SK-N-SH (cell line): ENCODE data around the gene CHMP6. TPM values are rescaled to one million over a fixed set of nuclear protein-coding genes. Genes with fewer than 3 reads are reported as not detected.

Experiments used
- CTCF ChIA-PET: fragments of 300-600, 350-600 bp; formaldehyde crosslinking; extraction: SDS; loops from one replicate; lab custom pipeline; 2021; lab: Yijun Ruan, JAX
- POLR2A ChIA-PET: fragments of 350-600 bp; sonication (Branson Sonifier 250); formaldehyde crosslinking; extraction: SDS; loops from one replicate; lab custom pipeline; 2020; ENCODE audit warnings: antibody characterized with exemption, inconsistent platforms; lab: Yijun Ruan, JAX
- DNase-seq: peaks from one replicate; pipeline ENCODE4 v3.0.0; 2012
- H2AFZ ChIP-seq: fragments of 200-600 bp; sonication (generic); 2 replicates; pipeline ENCODE4 v1.8.1; 2016; ENCODE audit warnings: antibody characterized with exemption, mild to moderate bottlenecking, low read depth
- H3F3A ChIP-seq: fragments of 200-600 bp; sonication (generic); replicated peaks from 2 replicates; pipeline ENCODE3; 2016; ENCODE audit warnings: antibody characterized with exemption, mild to moderate bottlenecking; ENCODE audit not compliant: insufficient read depth
- H3K27ac ChIP-seq, 2 experiments: fragments of 200-500 bp in 1 of 2; fragments of 200-600 bp in 1 of 2; sonication (Bioruptor generic) in 1 of 2; sonication (generic), shearing (Covaris generic) in 1 of 2; 2 replicates each; pipeline versions ENCODE4 v1.5.1 to v1.6.1; 2014 to 2016; ENCODE audit warnings: low read depth in 2 of 2, inconsistent platforms in 1 of 2, low read length in 1 of 2, mild to moderate bottlenecking in 1 of 2, mixed read lengths in 1 of 2
- H3K27me3 ChIP-seq: fragments of 200-600 bp; sonication (generic), shearing (Covaris generic); 2 replicates; pipeline ENCODE4 v1.6.1; 2016; ENCODE audit warnings: mixed run types; ENCODE audit not compliant: insufficient read depth
- H3K36me3 ChIP-seq, 2 experiments: fragments of 200-500 bp in 1 of 2; fragments of 200-600 bp in 1 of 2; sonication (Bioruptor generic) in 1 of 2; sonication (generic) in 1 of 2; replicated peaks in 1 of 2; 2 replicates each; pipeline versions ENCODE3 to v1.5.1; 2014 to 2016; ENCODE audit warnings: low read length in 1 of 2, mild to moderate bottlenecking in 1 of 2; ENCODE audit not compliant: insufficient read depth in 2 of 2, control insufficient read depth in 1 of 2
- H3K4me1 ChIP-seq, 2 experiments: fragments of 200-500 bp in 1 of 2; fragments of 200-600 bp in 1 of 2; sonication (Bioruptor generic) in 1 of 2; sonication (generic), shearing (Covaris generic) in 1 of 2; 2 replicates each; pipeline versions ENCODE4 v1.5.1 to v1.6.1; 2014 to 2016; ENCODE audit warnings: low read depth in 1 of 2, low read length in 1 of 2, mixed run types in 1 of 2; ENCODE audit not compliant: insufficient read depth in 2 of 2, control insufficient read depth in 1 of 2
- H3K4me2 ChIP-seq: fragments of 200-600 bp; sonication (generic), shearing (Covaris generic); 2 replicates; pipeline ENCODE4 v1.6.1; 2017; ENCODE audit warnings: mixed run types
- H3K4me3 ChIP-seq, 2 experiments: fragments of 200-500 bp in 1 of 2; fragments of 200-600 bp in 1 of 2; sonication (Bioruptor generic) in 1 of 2; sonication (generic), shearing (Covaris generic) in 1 of 2; 2 replicates each; pipeline versions ENCODE4 v1.5.1 to v1.8.1; 2014 to 2016; ENCODE audit warnings: low read depth in 2 of 2, inconsistent platforms in 1 of 2, low read length in 1 of 2, mild to moderate bottlenecking in 1 of 2, mixed read lengths in 1 of 2, moderate library complexity in 1 of 2
- H3K79me2 ChIP-seq: fragments of 200-600 bp; sonication (generic); 2 replicates; pipeline ENCODE4 v1.8.1; 2017; ENCODE audit warnings: mild to moderate bottlenecking; ENCODE audit not compliant: insufficient read depth
- H3K9ac ChIP-seq: fragments of 200-600 bp; sonication (generic); 2 replicates; pipeline ENCODE4 v1.6.1; 2017; ENCODE audit warnings: mixed run types
- H3K9me2 ChIP-seq: fragments of 200-600 bp; sonication (generic); 2 replicates; pipeline ENCODE4 v1.6.1; 2017; ENCODE audit warnings: mixed run types
- H3K9me3 ChIP-seq: fragments of 200-600 bp; sonication (generic); 2 replicates; pipeline ENCODE4 v1.6.1; 2017; ENCODE audit warnings: mixed run types, mild to moderate bottlenecking, moderate library complexity
- H4K20me1 ChIP-seq: fragments of 200-600 bp; sonication (generic); 2 replicates; pipeline ENCODE4 v1.6.1; 2017; ENCODE audit warnings: mild to moderate bottlenecking, mixed run types; ENCODE audit not compliant: insufficient read depth
- CHD2 ChIP-seq: fragments of 150-350 bp; IDR thresholded peaks from 2 replicates; pipeline ENCODE4 v1.6.1; 2018; ENCODE audit warnings: low read length; ENCODE audit not compliant: partially characterized antibody
- CTCF ChIP-seq: fragments of 200-600 bp; sonication (generic); IDR thresholded peaks from 2 replicates; pipeline ENCODE4 v1.6.1; 2017; ENCODE audit warnings: antibody characterized with exemption, mild to moderate bottlenecking, moderate library complexity
- ELF1 ChIP-seq: IDR thresholded peaks from 2 replicates; pipeline ENCODE4 v1.4.0; 2012
- EZH2phosphoT487 ChIP-seq: fragments of 200-600 bp; sonication (generic); IDR thresholded peaks from 2 replicates; pipeline ENCODE4 v1.6.1; 2017; ENCODE audit warnings: low read depth, mixed run types, mild to moderate bottlenecking, antibody characterized with exemption, moderate library complexity, borderline replicate concordance
- FOSL2 ChIP-seq: IDR thresholded peaks from 2 replicates; pipeline ENCODE4 v1.4.0; 2012; ENCODE audit warnings: low read depth, mild to moderate bottlenecking, moderate library complexity, borderline replicate concordance
- FOXJ3 ChIP-seq: sonication (generic); formaldehyde crosslinking; IDR thresholded peaks from 2 replicates; pipeline ENCODE4 v1.5.1; 2020; ENCODE audit warnings: mild to moderate bottlenecking, missing genetic modification reagents
- GABPA ChIP-seq: IDR thresholded peaks from 2 replicates; pipeline ENCODE4 v1.4.0; 2012; ENCODE audit warnings: low read depth, mild to moderate bottlenecking
- GATA2 ChIP-seq: sonication (generic); formaldehyde crosslinking; IDR thresholded peaks from 2 replicates; pipeline ENCODE4 v1.5.0; 2020; ENCODE audit warnings: mild to moderate bottlenecking, missing genetic modification reagents
- IRF3 ChIP-seq: fragments of 150-350 bp; IDR thresholded peaks from 2 replicates; pipeline ENCODE4 v1.6.1; 2016; ENCODE audit warnings: mild to moderate bottlenecking, low read depth, low read length
- PBX3 ChIP-seq: IDR thresholded peaks from 2 replicates; pipeline ENCODE4; 2012
- RAD21 ChIP-seq: IDR thresholded peaks from 2 replicates; pipeline ENCODE4 v1.6.1; 2012; ENCODE audit warnings: mild to moderate bottlenecking, low read length
- TAF1 ChIP-seq: IDR thresholded peaks from 2 replicates; pipeline ENCODE4 v1.6.1; 2012; ENCODE audit warnings: low read depth, mild to moderate bottlenecking, low read length, moderate library complexity, borderline replicate concordance
- YY1 ChIP-seq: IDR thresholded peaks from 2 replicates; pipeline ENCODE4 v1.4.0; 2012; ENCODE audit warnings: low read depth, mild to moderate bottlenecking
- WGBS: methylation state at CpG from one replicate; pipeline ENCODE4 v1.1.6; 2017; ENCODE audit warnings: low lambda C conversion rate; 5-methylcytosine and 5-hydroxymethylcytosine counted together
- polyA plus RNA-seq, 3 experiments: library from polyadenylated mRNA; depleted of rRNA; stranded (reverse); fragments of >200 nt; gene quantifications; 2 replicates each; pipeline ENCODE4 v1.2.3, GENCODE V29; 2012

Gene CHMP6
- polyA plus RNA-seq, 1 of the 3 experiments (the other 2 are of a cell fraction) = 44.1 TPM

GRCh38 chr17:80998748-80999535 is 7.3 kb downstream of the CHMP6 start:
- H3K9me3 ChIP-seq = no peaks in the 10 kb centered on the region
- H3K9ac ChIP-seq = no peak overlapping the region
- WGBS = 96% methylated on average over 38 of the region's 39 CpGs
- H3F3A ChIP-seq = peaks cover 16% of the 10 kb centered on the region
- H3K27me3 ChIP-seq = peaks cover 15% of the 10 kb centered on the region
- DNase-seq = peak; percentile 36
- no peak overlapping the region for H3K27ac ChIP-seq
- no peaks in the 10 kb centered on the region for H3K9me2 ChIP-seq
- peaks cover 5% of the 10 kb centered on the region; the same call in 1 of the 2 replicates for H3K79me2 ChIP-seq
- no peak overlapping the region for H2AFZ ChIP-seq
- H3K4me3 ChIP-seq = no peak overlapping the region
- ChIA-PET POLR2A (no interaction called here), CTCF (interaction anchor here (0.7 to 1.9 kb wide), 6 partner anchors 8 to 1255 kb away, joined by 3 to 9 read pairs (median 6); no protein-coding TSS in a partner anchor)
- no peak overlapping the region for H3K4me2 ChIP-seq
- no peak for TF ChIP-seq IRF3
- peaks cover 15 to 49% of the 10 kb centered on the region in 2 experiments for H3K36me3 ChIP-seq
- H4K20me1 ChIP-seq = peaks cover 24% of the 10 kb centered on the region
- H3K4me1 ChIP-seq = peaks cover 5 to 14% of the 10 kb centered on the region in 2 experiments; a peak in 1 of 4 replicates

GRCh38 chr17:80999536-81000333 is 8.1 kb downstream of the CHMP6 start:
- Histone ChIP-seq H3K9ac (no peak overlapping the region), H3K4me2 (no peak overlapping the region), H3K9me3 (no peaks in the 10 kb centered on the region), H4K20me1 (peaks cover 24% of the 10 kb centered on the region), H3K36me3 (peaks cover 15 to 49% of the 10 kb centered on the region in 2 experiments), H3F3A (peaks cover 16% of the 10 kb centered on the region), H3K9me2 (no peaks in the 10 kb centered on the region), H3K4me1 (peaks cover 5 to 14% of the 10 kb centered on the region in 2 experiments; a peak in 1 of 4 replicates), H3K27me3 (peaks cover 22% of the 10 kb centered on the region), H2AFZ (no peak overlapping the region), H3K27ac (no peak overlapping the region), H3K79me2 (no peaks in the 10 kb centered on the region), H3K4me3 (no peak overlapping the region)
- DNase-seq = peak; percentile 41
- no peak for TF ChIP-seq YY1
- no peak for TF ChIP-seq IRF3
- TF ChIP-seq EZH2phosphoT487 = no peak
- TF ChIP-seq ELF1 = no peak
- no peak for TF ChIP-seq GABPA
- TF ChIP-seq FOXJ3 (CRISPR knock-in tag) = no peak
- TF ChIP-seq PBX3 = no peak
- no peak for TF ChIP-seq CHD2
- TF ChIP-seq GATA2 (CRISPR knock-in tag) = no peak
- TF ChIP-seq RAD21 = no peak
- no peak for TF ChIP-seq TAF1
- no peak for TF ChIP-seq CTCF
- no peak for TF ChIP-seq FOSL2
- 93% methylated on average over 26 of the region's 40 CpGs for WGBS
- CTCF ChIA-PET = interaction anchor here (0.7 to 5.7 kb wide), 7 partner anchors 9 to 103 kb away, joined by 3 to 45 read pairs (median 7); no protein-coding TSS in a partner anchor
- POLR2A ChIA-PET = no interaction called here
